ENCODE results near the gene LRIG1.
A peak's percentile ranks its signal among the peaks of the same experiment; 100 is the strongest.
"Not testable (repeated sequence)": the region's sequence is repeated elsewhere in the genome, so short reads cannot be mapped to it uniquely, and the experiment has no call there.

LRIG1 gene

GRCh38 chr3:66421893-66422292 lies 78.9 kb downstream of the LRIG1 start:
- not testable (repeated sequence) for DNase-seq (ENCODE audit: low read depth)

- DNase-seq (ENCODE audit: low read depth) = not testable (repeated sequence)
Observed at GRCh38 chr3:66421144-66421543, 79.7 kb downstream of the LRIG1 start.

- DNase-seq (ENCODE audit: low read depth) = no peak
Observed at GRCh38 chr3:66419036-66419435, 81.8 kb downstream of the LRIG1 start.

- DNase-seq (ENCODE audit: low read depth) = no peak
Observed at GRCh38 chr3:66418475-66418931, 82.3 kb downstream of the LRIG1 start.

GRCh38 chr3:66416556-66417304 lies 84.1 kb downstream of the LRIG1 start:
- DNase-seq (ENCODE audit: low read depth) = no peak

- no peak for DNase-seq (ENCODE audit: low read depth)
Observed at GRCh38 chr3:66415867-66416428, 84.9 kb downstream of the LRIG1 start.

- DNase-seq (ENCODE audit: low read depth) = no peak
Observed at GRCh38 chr3:66414846-66415245, 86.0 kb downstream of the LRIG1 start.

GRCh38 chr3:66413151-66413751 lies 87.6 kb downstream of the LRIG1 start:
- no peak for DNase-seq (ENCODE audit: low read depth)

GRCh38 chr3:66411961-66412887 lies 88.6 kb downstream of the LRIG1 start:
- DNase-seq (ENCODE audit: low read depth) = no peak

- no peak for DNase-seq (ENCODE audit: low read depth)
Observed at GRCh38 chr3:66411474-66411873, 89.3 kb downstream of the LRIG1 start.

- DNase-seq (ENCODE audit: low read depth) = no peak
Observed at GRCh38 chr3:66410976-66411375, 89.8 kb downstream of the LRIG1 start.

GRCh38 chr3:66409771-66410754 lies 90.8 kb downstream of the LRIG1 start:
- no peak for DNase-seq (ENCODE audit: low read depth)

- peak; percentile 65 for DNase-seq (ENCODE audit: low read depth)
Observed at GRCh38 chr3:66407611-66408218, 93.1 kb downstream of the LRIG1 start.

- no peak for DNase-seq (ENCODE audit: low read depth)
Observed at GRCh38 chr3:66406831-66407610, 93.8 kb downstream of the LRIG1 start.

- no peak for DNase-seq (ENCODE audit: low read depth)
Observed at GRCh38 chr3:66406163-66406562, 94.7 kb downstream of the LRIG1 start.

- DNase-seq (ENCODE audit: low read depth) = no peak
Observed at GRCh38 chr3:66405701-66406091, 95.1 kb downstream of the LRIG1 start.

- DNase-seq (ENCODE audit: low read depth) = no peak
Observed at GRCh38 chr3:66404903-66405700, 95.7 kb downstream of the LRIG1 start.

GRCh38 chr3:66404197-66404596 lies 96.6 kb downstream of the LRIG1 start:
- no peak for DNase-seq (ENCODE audit: low read depth)
